Measurements from ENCODE around the gene CASQ2.

The CASQ2 gene

GRCh38 chr1:115722221-115722620 lies 46.3 kb downstream of the CASQ2 start:
- no peak for TF ChIP-seq CTCF (IDR thresholded peaks at IDR 0.05; ENCODE audit: extremely low read depth, insufficient read depth, missing control alignments)
- in situ Hi-C loops (cut with MboI; ENCODE audit: low pct_unique_long_range_greater_than_20kb, low sequenced_read_pairs, unreplicated experiment) = no loop called here
- DNase-seq (ENCODE audit: low spot score) = no peak

- in situ Hi-C loops (cut with MboI; ENCODE audit: low pct_unique_long_range_greater_than_20kb, low sequenced_read_pairs, unreplicated experiment) = loop anchor here (5.0 kb wide), 1 partner anchor 53 kb away; no protein-coding TSS in a partner anchor
- TF ChIP-seq CTCF (IDR thresholded peaks at IDR 0.05; ENCODE audit: extremely low read depth, insufficient read depth, missing control alignments) = no peak
These were observed 49.2 kb downstream of the CASQ2 start for GRCh38 chr1:115719285-115719684.

GRCh38 chr1:115718011-115718754 lies 50.3 kb downstream of the CASQ2 start:
- no peak for DNase-seq (ENCODE audit: low spot score)
- in situ Hi-C loops (cut with MboI; ENCODE audit: low pct_unique_long_range_greater_than_20kb, low sequenced_read_pairs, unreplicated experiment) = loop anchor here (5.0 kb wide), 1 partner anchor 54 kb away; no protein-coding TSS in a partner anchor
- no peak for TF ChIP-seq CTCF (IDR thresholded peaks at IDR 0.05; ENCODE audit: extremely low read depth, insufficient read depth, missing control alignments)

More at GRCh38 chr1:115719285-115719684, 49.2 kb downstream of the CASQ2 start:
- no peak for DNase-seq (ENCODE audit: low spot score)

GRCh38 chr1:115717541-115717940 lies 51.0 kb downstream of the CASQ2 start:
- in situ Hi-C loops (cut with MboI; ENCODE audit: low pct_unique_long_range_greater_than_20kb, low sequenced_read_pairs, unreplicated experiment) = loop anchor here (5.0 kb wide), 1 partner anchor 55 kb away; no protein-coding TSS in a partner anchor
- DNase-seq (ENCODE audit: low spot score) = peak; percentile 31
- TF ChIP-seq CTCF (IDR thresholded peaks at IDR 0.05; ENCODE audit: extremely low read depth, insufficient read depth, missing control alignments) = peak; percentile 62

GRCh38 chr1:115714572-115715141 lies 53.9 kb downstream of the CASQ2 start:
- TF ChIP-seq CTCF (IDR thresholded peaks at IDR 0.05; ENCODE audit: extremely low read depth, insufficient read depth, missing control alignments) = no peak
- in situ Hi-C loops (cut with MboI; ENCODE audit: low pct_unique_long_range_greater_than_20kb, low sequenced_read_pairs, unreplicated experiment) = loop anchor here (5.0 kb wide), 1 partner anchor 58 kb away; no protein-coding TSS in a partner anchor
- no peak for DNase-seq (ENCODE audit: low spot score)

GRCh38 chr1:115713906-115714305 lies 54.6 kb downstream of the CASQ2 start:
- no peak for TF ChIP-seq CTCF (IDR thresholded peaks at IDR 0.05; ENCODE audit: extremely low read depth, insufficient read depth, missing control alignments)
- no peak for DNase-seq (ENCODE audit: low spot score)
- in situ Hi-C loops (cut with MboI; ENCODE audit: low pct_unique_long_range_greater_than_20kb, low sequenced_read_pairs, unreplicated experiment) = no loop called here

Data from GM13977 (cell line).